GM12891 (cell line): Measurements from ENCODE around the gene SMYD3.

ENCODE experiments used
- POLR2A ChIP-seq: IDR thresholded peaks from 2 replicates; pipeline ENCODE4 v1.6.1; 2011; ENCODE audit warnings: low read depth, low read length, control low read depth
- POLR2AphosphoS5 ChIP-seq: IDR thresholded peaks from 2 replicates; pipeline ENCODE4 v1.6.1; 2011; ENCODE audit warnings: low read depth, low read length, control low read depth

- TF ChIP-seq POLR2A = no peak
- no peak for TF ChIP-seq POLR2AphosphoS5
Measured at GRCh38 chr1:246147524-246148461, 359.3 kb downstream of the SMYD3 start.
